T follicular helper cell (primary cell): ENCODE measurements around the gene CIAPIN1.
"Not testable (repeated sequence)": the region's sequence is repeated elsewhere in the genome, so short reads cannot be mapped to it uniquely, and the experiment has no call there.

Source experiments
- DNase-seq: peaks from one replicate; pipeline ENCODE4 v3.0.0-alpha.2; 2020; ENCODE audit warnings: low read depth

The CIAPIN1 gene

GRCh38 chr16:57406881-57407280 is 40.3 kb downstream of the CIAPIN1 start:
- DNase-seq: no peak

DNA sequence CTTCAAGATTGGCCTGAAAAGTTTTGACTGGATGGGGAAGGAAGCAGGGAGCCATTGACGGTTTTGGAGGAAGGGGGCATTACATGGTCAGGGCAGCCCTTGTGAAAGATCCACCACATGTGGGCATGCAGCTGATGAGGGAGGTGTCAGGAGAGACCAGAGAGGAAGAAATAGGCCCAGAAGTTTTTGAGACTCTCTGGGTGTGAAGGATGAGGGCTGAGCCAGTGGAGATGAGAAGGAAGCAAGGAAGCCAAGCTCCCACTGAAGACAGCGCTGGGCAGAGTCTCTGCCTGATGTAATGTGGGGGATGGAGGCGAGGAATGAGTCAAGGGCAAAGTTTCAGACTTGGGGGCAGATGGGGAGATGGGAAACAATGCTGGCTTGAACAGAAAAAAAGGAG is 42.1 kb downstream of the CIAPIN1 start:
- no peak for DNase-seq

GRCh38 chr16:57403965-57404817 is 43.0 kb downstream of the CIAPIN1 start, which contains the start of gene CCL17:
CCL17 (plus strand) TSS chr16:57404767; CDS start chr16:57413933, 9,166 bp downstream.
- DNase-seq: no peak

- DNase-seq: no peak
These were observed 45.1 kb downstream of the CIAPIN1 start for GRCh38 chr16:57401943-57402640.

DNA sequence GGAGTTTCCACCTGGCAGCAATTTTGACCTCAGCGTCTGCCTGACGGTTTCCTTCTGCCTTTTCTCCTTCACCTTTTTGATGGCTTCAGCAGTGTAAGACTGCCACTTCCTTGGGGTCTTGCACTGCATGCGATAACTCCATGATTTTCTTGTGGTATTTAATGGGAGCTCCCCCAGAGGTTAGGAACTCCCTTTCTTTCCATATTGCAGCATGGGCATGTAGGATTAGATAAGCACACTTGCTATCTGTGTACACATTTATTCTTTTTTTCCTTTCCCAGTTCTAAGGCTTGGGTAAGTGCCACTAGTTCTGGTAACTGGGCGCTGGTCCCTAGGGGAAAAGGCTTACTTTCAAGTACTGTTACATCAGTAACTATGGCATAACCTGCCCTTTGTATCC is 49.7 kb downstream of the CIAPIN1 start:
- DNase-seq: not testable (repeated sequence)

GRCh38 chr16:57396786-57397185 is 50.4 kb downstream of the CIAPIN1 start:
- DNase-seq: no peak

GRCh38 chr16:57395026-57395425 is 52.2 kb downstream of the CIAPIN1 start:
- no peak for DNase-seq

DNA sequence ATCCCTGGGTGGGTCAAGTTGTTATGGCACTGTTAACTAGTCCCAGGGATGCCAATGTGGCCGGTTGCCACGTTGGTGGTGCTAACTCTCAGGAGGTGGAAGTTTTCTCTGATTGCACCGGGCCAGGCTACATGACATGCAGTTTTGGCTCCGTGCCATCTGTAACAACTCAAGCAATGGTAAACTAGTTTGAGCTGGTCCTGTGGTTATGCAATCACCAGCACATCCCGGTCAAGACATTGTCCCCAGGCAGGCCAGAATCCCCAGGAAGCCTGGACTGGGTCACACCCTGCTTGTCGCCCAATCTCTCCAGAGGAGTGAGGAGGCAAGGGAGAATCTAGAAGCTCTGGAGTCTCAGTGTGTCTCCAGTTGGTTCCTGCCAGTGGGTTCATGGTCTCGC is 52.7 kb downstream of the CIAPIN1 start:
- no peak for DNase-seq

DNA sequence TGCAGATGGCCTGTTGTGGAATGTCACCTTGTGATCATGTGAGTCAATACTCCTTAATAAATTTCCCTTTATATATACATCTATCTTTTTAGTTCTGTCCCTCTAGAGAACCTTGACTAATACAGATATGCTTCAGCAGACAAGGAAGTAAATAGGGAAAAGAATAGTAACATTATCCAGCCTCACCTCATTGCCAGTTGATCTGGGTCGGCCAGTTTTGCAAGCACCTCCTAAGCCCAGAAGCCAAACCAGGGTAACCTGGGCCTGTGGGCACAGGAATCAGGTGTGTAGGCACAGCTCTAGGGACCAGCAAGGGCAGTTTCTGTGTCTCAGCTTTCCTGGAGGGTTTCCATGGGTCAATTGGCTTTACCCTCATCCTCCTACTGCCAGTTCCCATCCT is 54.5 kb downstream of the CIAPIN1 start:
- DNase-seq: no peak

DNA sequence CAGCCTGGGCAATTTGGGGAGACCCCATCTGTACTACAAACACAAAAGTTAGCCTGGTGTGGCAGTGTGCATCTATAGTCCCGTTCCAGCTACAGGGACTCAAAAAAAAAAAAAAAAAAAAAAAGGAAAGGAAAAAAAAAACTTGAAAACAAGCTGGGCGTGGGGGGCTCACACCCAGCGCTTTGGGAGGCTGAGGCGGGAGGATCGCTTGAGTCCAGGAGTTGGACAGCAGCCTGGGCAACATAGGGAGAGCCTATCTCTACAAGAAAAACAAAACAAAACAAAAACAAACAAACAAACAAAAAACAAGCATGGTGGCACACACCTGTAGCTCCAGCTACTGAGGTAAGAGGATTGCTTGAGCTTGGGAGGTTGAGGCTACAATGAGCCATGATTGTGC is 55.5 kb downstream of the CIAPIN1 start:
- DNase-seq: no peak

DNA sequence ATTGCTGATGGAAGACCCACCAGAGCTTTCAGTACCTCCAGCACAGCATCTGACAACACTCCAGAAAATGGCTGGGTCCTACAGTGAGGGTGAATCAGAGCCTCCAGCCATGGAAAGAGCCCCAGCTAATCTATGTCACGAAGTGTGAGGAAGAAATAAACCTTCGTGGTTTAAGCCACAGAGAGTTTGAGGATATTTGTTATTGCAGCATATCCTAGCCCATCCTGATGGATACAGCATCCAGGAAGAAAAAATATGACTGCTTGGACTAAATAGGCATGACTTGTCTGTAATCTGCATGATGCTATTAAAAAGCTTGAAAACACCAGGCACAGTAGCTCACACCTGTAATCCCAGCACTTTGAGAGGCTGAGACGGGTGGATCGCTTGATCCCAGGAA is 55.9 kb downstream of the CIAPIN1 start:
- DNase-seq: no peak

DNA sequence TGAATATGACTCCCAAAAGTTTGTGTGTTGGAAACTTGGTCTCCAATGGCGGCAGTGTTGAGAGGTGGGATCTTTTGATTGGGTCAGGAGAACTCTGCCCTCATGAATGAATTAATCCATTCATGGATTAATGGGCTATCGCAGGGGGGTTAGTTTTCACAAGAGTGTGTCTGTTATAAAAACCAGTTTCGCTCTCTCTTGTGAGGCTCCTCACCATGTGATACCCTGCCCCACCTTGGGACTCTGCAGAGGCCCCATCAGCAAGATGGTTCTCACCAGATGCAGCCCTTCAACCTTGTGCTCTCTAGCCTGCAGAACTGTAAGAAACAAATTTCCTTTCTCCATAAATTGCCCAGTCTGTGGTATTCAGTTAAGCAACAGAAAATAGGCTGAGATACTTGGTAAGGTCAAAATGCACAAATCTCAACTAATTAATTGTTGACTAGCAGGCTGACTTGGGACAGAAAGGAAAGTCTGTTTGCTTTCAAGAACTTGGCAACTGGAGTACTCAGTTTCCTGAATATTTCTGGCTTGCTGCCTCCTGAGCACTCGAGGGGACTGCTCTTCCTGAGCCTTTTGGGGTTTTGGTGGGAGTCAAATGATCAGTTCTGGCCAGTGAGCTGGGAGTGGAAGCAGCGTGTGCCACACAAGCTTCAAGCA is 56.4 kb downstream of the CIAPIN1 start:
- no peak for DNase-seq

- no peak for DNase-seq
These were observed 58.1 kb downstream of the CIAPIN1 start for GRCh38 chr16:57389087-57389468.

- DNase-seq: no peak
These were observed 58.7 kb downstream of the CIAPIN1 start for GRCh38 chr16:57388359-57389086.

GRCh38 chr16:57387598-57388354 is 59.4 kb downstream of the CIAPIN1 start:
- DNase-seq: no peak

DNA sequence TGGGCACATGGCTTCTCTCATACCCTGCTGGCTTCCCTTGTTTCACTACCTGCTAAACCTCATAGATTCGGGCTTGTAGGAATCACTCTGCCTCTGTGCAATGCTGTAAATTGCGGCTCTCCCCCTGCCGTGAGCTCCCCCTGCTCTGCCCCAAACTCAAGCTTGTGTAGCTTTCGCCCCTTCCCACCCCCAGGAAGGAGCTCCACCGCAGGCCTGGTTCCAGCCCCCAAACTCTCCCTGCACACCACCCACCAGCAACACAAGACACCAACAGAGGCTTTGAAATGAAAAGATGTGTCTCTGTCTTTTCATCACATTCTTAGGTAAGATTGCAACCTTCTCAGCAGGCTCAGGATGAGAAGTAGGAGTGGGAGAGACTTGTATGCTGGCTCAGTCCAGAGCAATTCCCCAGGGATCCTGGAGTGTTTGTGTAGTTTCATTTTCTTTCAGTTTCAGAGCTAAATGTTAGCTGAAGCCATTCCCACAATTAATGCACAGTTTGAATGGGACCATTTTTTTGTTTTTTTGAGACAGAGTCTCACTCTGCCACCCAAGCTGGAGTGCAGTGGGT is 60.7 kb downstream of the CIAPIN1 start:
- no peak for DNase-seq

- DNase-seq: no peak
These were observed 62.1 kb downstream of the CIAPIN1 start for GRCh38 chr16:57385083-57385482.

DNA sequence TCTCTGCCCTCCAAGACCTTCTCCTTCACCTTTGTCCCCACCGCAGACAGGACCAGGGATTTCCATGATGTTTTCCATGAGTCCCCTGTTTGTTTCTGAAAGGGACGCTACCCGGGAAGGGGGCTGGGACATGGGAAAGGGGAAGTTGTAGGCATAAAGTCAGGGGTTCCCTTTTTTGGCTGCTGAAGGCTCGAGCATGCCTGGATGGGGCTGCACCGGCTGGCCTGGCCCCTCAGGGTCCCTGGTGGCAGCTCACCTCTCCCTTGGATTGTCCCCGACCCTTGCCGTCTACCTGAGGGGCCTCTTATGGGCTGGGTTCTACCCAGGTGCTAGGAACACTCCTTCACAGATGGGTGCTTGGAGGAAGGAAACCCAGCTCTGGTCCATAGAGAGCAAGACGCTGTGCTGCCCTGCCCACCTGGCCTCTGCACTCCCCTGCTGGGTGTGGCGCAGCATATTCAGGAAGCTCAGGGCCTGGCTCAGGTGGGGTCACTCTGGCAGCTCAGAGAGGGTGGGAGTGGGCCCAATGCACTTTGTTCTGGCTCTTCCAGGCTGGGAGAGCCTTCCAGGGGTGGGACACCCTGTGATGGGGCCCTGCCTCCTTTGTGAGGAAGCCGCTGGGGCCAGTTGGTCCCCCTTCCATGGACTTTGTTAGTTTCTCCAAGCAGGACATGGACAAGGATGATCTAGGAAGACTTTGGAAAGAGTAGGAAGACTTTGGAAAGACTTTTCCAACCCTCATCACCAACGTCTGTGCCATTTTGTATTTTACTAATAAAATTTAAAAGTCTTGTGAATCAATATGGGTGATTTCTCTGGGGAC is 62.7 kb downstream of the CIAPIN1 start:
- DNase-seq: no peak

DNA sequence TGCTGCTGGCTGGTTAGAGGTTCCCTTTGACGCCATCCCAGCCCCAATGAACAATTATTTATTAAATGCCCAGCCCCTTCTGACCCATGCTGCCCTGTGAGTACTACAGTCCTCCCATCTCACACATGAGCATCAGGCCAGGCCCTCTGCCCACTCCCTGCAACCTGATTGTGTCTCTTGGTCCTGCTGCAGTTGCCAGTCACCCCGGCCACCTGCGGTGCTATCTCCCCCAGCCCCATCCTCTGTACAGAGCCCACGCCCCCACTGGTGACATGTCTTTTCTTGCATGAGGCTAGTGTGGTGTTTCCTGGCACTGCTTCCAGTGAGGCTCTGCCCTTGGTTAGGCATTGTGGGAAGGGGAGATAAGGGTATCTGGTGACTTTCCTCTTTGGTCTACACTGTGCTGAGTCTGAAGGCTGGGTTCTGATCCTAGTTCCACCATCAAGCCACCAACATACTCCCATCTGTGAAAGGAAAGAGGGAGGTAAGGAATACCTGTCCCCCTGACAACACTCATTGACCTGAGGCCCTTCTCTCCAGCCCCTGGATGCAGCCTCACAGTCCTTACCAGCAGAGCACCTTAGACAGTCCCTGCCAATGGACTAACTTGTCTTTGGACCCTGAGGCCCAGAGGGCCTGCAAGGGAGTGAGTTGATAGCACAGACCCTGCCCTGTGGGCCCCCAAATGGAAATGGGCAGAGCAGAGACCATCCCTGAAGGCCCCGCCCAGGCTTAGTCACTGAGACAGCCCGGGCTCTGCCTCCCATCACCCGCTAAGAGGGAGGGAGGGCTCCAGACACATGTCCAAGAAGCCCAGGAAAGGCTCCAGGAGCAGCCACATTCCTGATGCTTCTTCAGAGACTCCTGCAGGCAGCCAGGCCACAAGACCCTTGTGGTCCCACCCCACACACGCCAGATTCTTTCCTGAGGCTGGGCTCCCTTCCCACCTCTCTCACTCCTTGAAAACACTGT is 63.6 kb downstream of the CIAPIN1 start:
- no peak for DNase-seq
